ENCODE data around the gene ARMC6. TPM values are rescaled to one million over a fixed set of nuclear protein-coding genes. Genes with fewer than 3 reads are reported as not detected.

Gene ARMC6
- 10 to 100 TPM; 22.4 to 34.8 TPM for total RNA-seq

- no peaks in the 10 kb centered on the region for H3K9me3 Mint-ChIP-seq
- DNase-seq (ENCODE audit: low spot score in 2 of 2) (peak; percentile 88 to 96), ATAC-seq (peak; percentile 81 to 87)
- peaks cover 14 to 23% of the 10 kb centered on the region in 2 donors for H3K36me3 Mint-ChIP-seq
- H3K27ac Mint-ChIP-seq = peak within 1 kb of the TSS; percentile 85 to 99
Measured at GRCh38 chr19:19033426-19034203, at the start of gene ARMC6, which contains the start of gene SUGP2. ARMC6 (plus strand) TSS chr19:19033603; CDS start chr19:19034210, 607 bp downstream. SUGP2 (minus strand) TSS chr19:19033517; CDS start chr19:19031071, 2,446 bp downstream.

DNA sequence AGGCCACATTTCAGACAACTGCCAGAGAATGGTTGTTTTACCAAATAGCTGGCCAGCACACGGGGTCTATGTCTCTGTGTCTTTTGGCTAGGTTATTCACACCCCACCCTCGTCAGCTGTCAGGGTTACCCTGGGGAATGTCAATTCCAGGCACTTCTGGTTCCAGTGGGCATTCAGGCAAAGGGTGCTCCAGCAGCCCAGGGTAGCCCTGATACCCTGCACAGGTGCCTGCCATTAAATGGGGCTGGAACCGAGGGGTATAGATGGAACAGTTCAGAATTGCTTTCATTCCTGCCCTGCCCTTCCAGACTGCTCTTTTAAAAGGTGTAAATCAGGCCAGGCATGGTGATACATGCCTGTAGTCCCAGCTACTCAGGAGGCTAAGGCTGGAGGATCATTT lies 49.2 kb upstream of the ARMC6 start:
- no peak for ATAC-seq
- H3K27ac Mint-ChIP-seq = no peak overlapping the region
- no peaks in the 10 kb centered on the region for H3K9me3 Mint-ChIP-seq
- no peaks in the 10 kb centered on the region for H3K36me3 Mint-ChIP-seq
- no peak for DNase-seq (ENCODE audit: low spot score in 2 of 2)

- no peak for DNase-seq (ENCODE audit: low spot score in 2 of 2)
- Mint-ChIP-seq H3K9me3 (no peaks in the 10 kb centered on the region), H3K27ac (no peak overlapping the region), H3K36me3 (no peaks in the 10 kb centered on the region)
- ATAC-seq = no peak
Measured at GRCh38 chr19:18985257-18985656, 48.1 kb upstream of the ARMC6 start.

GRCh38 chr19:18987456-18987855 lies 45.9 kb upstream of the ARMC6 start:
- Mint-ChIP-seq H3K36me3 (no peaks in the 10 kb centered on the region), H3K9me3 (no peaks in the 10 kb centered on the region), H3K27ac (no peak overlapping the region)
- DNase-seq (ENCODE audit: low spot score in 2 of 2) (no peak), ATAC-seq (no peak)

DNA sequence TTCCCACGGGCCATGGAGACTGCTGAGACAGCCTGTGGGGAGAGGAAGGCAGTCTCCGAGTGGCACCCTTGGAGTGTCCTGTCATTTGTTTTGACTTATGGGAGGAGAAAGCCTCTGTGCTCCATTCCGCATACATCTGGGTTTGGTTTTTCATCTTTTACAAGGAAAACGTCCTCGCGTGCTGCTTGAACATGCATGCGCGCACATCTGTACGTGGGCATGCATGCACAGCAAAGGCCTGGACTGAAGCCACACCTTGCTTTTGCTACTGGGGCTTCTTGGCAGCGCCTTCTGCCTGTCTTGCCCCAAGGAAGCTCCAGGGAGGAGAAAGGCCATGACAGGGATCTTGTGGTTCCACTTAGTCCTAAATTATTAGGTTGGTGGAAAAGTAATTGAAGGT lies 44.1 kb upstream of the ARMC6 start:
- peaks cover 0 to 9% of the 10 kb centered on the region in 2 donors for H3K36me3 Mint-ChIP-seq
- DNase-seq (ENCODE audit: low spot score in 2 of 2) = no peak
- H3K9me3 Mint-ChIP-seq = no peaks in the 10 kb centered on the region
- peak overlapping the region in 1 of 2 donors; percentile 30 for H3K27ac Mint-ChIP-seq
- ATAC-seq = no peak

DNA sequence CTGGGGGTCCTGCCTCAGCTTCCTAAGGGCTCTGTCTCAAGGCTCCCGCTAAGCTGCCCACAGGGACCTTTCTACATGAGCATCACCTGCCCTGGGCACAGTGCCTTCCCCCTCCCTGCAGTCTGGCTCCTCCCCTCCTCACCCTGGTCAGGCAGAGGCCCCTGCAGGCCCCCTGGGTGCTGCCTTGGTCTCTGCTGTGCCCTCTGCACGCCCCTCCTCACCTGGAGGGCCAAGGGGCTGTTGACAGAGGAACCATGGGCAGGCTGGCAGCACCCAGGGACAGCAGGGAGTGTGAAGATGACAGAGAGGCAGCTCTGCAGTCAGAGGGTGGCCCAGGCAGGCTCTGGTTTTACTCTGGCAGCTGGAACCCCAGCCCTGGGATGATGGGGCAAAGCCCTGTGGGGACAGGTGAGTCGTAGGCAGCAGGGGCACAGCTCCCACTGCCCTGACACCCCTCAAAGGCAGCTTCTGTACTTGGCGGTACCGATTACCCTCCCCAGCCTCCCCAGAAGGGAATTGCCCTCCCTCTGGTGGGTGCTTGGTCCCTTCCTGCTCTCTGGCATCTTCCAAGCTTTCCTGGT lies 43.2 kb upstream of the ARMC6 start:
- DNase-seq (ENCODE audit: low spot score in 2 of 2) (no peak), ATAC-seq (peak in 1 of 2 donors; percentile 12)
- peaks cover 0 to 9% of the 10 kb centered on the region in 2 donors for H3K36me3 Mint-ChIP-seq
- no peak overlapping the region for H3K27ac Mint-ChIP-seq
- no peaks in the 10 kb centered on the region for H3K9me3 Mint-ChIP-seq

DNA sequence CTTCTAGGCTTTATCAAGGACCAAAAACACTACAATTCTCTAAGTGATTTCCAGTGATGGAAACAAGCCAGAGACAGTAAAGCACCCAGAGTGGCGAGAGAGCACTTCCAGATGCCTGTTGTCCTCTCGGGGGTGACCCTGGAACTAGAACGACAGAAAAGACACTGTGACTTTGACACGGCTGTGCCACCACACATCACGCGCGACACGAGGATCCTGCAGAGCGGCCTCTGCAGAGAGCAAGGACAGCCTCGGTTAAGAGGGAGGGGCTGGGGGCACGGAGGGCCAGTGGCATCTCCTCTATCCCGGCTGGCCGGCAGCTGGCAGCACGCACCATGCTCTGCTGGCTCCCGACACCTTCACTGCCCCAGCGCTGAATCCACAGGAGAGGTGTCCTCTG lies 42.4 kb upstream of the ARMC6 start:
- Mint-ChIP-seq H3K9me3 (no peaks in the 10 kb centered on the region), H3K27ac (no peak overlapping the region), H3K36me3 (peaks cover 0 to 9% of the 10 kb centered on the region in 2 donors)
- ATAC-seq (no peak), DNase-seq (ENCODE audit: low spot score in 2 of 2) (no peak)

GRCh38 chr19:18991468-18991867 lies 41.9 kb upstream of the ARMC6 start:
- no peaks in the 10 kb centered on the region for H3K9me3 Mint-ChIP-seq
- H3K27ac Mint-ChIP-seq = no peak overlapping the region
- no peak for DNase-seq (ENCODE audit: low spot score in 2 of 2)
- no peak for ATAC-seq
- H3K36me3 Mint-ChIP-seq = peaks cover 0 to 9% of the 10 kb centered on the region in 2 donors

GRCh38 chr19:18992696-18993095 lies 40.7 kb upstream of the ARMC6 start:
- Mint-ChIP-seq H3K27ac (no peak overlapping the region), H3K36me3 (peaks cover 0 to 9% of the 10 kb centered on the region in 2 donors), H3K9me3 (no peaks in the 10 kb centered on the region)
- ATAC-seq (no peak), DNase-seq (ENCODE audit: low spot score in 2 of 2) (no peak)

GRCh38 chr19:18993115-18993514 lies 40.3 kb upstream of the ARMC6 start:
- DNase-seq (ENCODE audit: low spot score in 2 of 2) (no peak), ATAC-seq (no peak)
- Mint-ChIP-seq H3K27ac (no peak overlapping the region), H3K9me3 (no peaks in the 10 kb centered on the region), H3K36me3 (peaks cover 0 to 9% of the 10 kb centered on the region in 2 donors)

DNA sequence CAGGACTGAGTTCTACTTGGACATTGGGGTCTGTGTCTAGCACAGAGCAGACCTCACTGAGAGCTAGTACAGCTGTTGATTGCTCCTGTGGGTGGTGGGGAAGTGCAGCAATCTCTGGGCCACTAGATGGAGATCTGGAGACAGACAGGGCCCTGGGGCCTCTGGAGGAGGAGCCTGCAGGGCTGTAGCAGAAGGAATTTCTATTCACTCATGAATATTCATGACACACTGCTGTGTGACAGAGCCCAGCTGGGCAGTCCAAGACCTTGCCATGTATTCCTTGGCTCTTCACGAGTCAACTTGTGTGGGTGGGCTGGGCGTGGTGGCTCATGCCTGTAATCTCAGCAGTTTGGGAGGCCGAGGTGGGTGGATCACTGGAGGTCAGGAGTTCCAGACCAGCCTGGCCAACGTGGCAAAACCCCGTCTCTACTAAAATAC lies 37.6 kb upstream of the ARMC6 start:
- ATAC-seq (peak; percentile 43 to 53), DNase-seq (ENCODE audit: low spot score in 2 of 2) (no peak)
- H3K36me3 Mint-ChIP-seq = peaks cover 8 to 9% of the 10 kb centered on the region in 2 donors

DNA sequence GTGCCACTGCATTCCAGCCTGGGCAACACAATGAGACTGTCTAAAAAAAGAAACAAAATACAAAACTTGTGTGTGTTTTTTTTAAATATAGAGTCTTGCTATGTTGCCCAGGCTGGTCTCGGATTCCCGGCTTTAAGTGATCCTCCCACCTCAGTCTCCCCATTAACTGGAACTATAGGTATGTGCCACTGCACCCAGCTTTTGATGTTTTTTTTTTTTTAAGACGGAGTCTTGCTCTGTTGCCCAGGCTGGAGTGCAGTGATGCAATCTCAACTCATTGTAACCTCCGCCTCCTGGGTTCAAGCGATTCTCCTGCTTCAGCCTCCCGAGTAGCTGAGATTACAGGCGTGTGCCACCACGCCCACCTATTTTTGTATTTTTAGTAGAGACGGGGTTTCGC lies 37.1 kb upstream of the ARMC6 start:
- H3K9me3 Mint-ChIP-seq = no peaks in the 10 kb centered on the region
- ATAC-seq (no peak), DNase-seq (ENCODE audit: low spot score in 2 of 2) (no peak)
- H3K27ac Mint-ChIP-seq = no peak overlapping the region
- H3K36me3 Mint-ChIP-seq = peaks cover 8 to 10% of the 10 kb centered on the region in 2 donors

More for the DNA sequence above, 37.6 kb upstream of the ARMC6 start:
- Mint-ChIP-seq H3K9me3 (no peaks in the 10 kb centered on the region), H3K27ac (no peak overlapping the region)

- H3K27ac Mint-ChIP-seq = no peak overlapping the region
- no peak for ATAC-seq
- no peak for DNase-seq (ENCODE audit: low spot score in 2 of 2)
- peaks cover 13 to 14% of the 10 kb centered on the region in 2 donors for H3K36me3 Mint-ChIP-seq
- H3K9me3 Mint-ChIP-seq = no peaks in the 10 kb centered on the region
Measured at GRCh38 chr19:18996796-18997394, 36.5 kb upstream of the ARMC6 start.

DNA sequence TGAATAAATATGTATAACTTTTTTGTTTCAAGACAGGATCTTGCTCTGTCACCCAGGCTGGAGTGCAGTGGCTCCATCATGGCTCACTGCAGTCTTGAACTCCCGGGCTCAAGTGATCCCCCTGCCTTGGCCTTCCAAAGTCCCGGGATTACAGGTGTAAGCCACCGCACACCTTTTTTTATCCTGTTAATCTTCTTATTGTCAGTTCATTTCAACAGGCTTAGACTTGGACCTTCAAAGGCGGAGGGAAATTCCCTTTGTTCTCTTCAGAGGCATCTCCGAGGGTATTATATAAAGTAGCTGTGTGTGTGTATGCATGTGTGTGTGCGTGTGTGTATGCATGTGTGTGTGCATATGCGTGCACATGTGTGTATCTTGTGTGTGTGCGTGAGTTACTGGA lies 35.1 kb upstream of the ARMC6 start:
- Mint-ChIP-seq H3K27ac (peak overlapping the region; percentile 3 to 93), H3K9me3 (no peaks in the 10 kb centered on the region), H3K36me3 (peaks cover 16 to 19% of the 10 kb centered on the region in 2 donors)
- DNase-seq (ENCODE audit: low spot score in 2 of 2) = no peak
- ATAC-seq = no peak

DNA sequence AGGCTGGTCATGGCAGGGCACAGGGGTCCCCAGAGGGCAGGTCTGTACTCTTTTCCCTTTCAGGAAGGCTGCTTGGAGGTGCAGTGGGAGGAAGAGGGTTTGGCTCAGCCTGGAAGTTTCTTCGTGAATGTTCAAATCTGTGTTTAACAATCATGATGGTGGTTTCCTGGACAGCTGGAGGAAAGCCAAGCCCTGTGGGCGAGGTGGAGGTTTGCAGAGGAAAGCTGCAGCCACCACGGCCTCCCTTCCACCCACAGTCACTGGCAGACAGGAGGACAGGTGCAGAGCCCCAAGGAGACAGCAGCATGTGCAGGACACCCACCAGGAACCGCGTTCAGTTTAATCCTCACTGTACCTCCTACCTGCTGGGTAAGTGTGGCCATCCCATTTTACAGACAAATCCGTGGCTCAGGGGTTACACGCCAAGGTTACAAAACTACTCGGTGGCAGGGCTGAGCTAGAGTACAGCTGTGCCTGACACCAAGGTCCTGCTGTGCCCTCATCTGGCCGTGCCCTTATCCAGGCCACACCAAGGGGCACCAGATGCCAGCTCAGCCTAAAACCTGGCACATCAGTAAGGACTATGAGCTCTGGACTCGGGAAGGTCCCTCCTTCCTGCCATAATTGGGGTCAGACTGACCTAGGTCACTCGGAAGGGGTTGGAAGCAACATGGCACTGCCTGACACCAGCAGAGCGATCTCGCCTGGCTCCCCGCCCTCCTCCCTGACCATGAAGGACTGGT lies 34.2 kb upstream of the ARMC6 start:
- no peak for DNase-seq (ENCODE audit: low spot score in 2 of 2)
- peak; percentile 11 to 19 for ATAC-seq
- H3K9me3 Mint-ChIP-seq = no peaks in the 10 kb centered on the region
- peaks cover 15 to 21% of the 10 kb centered on the region in 2 donors for H3K36me3 Mint-ChIP-seq
- peak overlapping the region; percentile 31 to 93 for H3K27ac Mint-ChIP-seq

- Mint-ChIP-seq H3K27ac (peak overlapping the region; percentile 31 to 58), H3K36me3 (peaks cover 18 to 26% of the 10 kb centered on the region in 2 donors), H3K9me3 (no peaks in the 10 kb centered on the region)
- no peak for DNase-seq (ENCODE audit: low spot score in 2 of 2)
- peak in 1 of 2 donors; percentile 6 for ATAC-seq
Measured at GRCh38 chr19:18999896-19000620, 33.3 kb upstream of the ARMC6 start.
